HG03520 (cell line): ENCODE measurements around the gene ARL3.
"Not testable (repeated sequence)": the region's sequence is repeated elsewhere in the genome, so short reads cannot be mapped to it uniquely, and the experiment has no call there.

Experiments
- ATAC-seq: cut with Tn5 transposase; IDR thresholded peaks from one replicate; pipeline ENCODE4 v1.9.1; 2021; ENCODE audit warnings: mild to moderate bottlenecking, moderate library complexity; ENCODE audit not compliant: unreplicated experiment

Gene ARL3

DNA sequence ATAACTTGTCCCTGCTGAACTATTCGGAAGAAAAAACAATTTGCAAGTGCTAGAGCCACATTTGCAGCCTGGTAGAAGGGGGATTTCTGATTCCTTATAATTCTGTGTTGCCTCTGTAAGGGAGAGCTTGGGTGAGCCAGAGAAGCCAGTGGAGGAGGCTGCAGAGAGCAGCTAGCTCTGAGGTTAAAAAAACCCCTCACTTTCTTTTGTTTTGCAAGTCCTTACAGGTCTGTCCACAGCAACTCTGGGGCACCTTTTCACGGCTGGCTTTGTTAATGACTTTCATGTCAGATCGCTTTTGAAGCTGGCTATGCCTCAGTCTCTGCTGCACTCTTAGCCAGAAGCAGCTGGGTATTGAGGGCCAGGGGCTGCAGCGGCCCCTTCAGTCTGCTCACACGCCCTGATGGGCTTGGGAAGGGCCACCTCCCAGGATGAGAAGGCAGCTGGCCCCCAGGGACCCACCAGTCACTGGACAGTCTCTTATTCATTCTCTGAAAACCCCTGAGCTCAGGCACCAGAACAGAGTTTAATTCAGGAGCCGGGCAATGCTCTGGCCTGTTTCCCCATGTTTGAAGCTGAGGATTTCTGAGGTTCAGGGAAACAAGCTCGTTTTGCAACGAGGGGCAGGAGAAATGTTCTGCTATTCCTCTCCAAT, 39.1 kb downstream of the ARL3 start:
- no peak for ATAC-seq

DNA sequence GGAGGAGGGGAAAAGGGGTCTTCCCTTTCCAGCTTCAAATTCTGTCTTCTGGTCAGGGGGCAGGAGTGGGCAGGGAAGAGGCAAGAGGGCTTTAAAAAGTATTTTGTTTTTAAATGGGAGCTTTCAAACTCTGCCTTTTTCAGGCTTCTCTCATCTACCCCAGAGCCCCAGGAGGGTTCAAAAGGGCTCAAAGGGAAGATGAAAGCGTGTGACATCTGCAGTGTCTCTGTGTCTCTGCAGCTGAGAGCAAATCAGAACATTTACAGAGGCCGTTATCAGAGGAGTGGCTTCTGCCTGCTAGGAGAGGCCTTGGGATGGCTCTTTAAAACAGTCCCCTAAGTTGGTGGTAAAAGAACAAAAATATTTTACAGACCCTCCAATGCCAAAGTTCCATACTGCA, 39.6 kb downstream of the ARL3 start:
- no peak for ATAC-seq

DNA sequence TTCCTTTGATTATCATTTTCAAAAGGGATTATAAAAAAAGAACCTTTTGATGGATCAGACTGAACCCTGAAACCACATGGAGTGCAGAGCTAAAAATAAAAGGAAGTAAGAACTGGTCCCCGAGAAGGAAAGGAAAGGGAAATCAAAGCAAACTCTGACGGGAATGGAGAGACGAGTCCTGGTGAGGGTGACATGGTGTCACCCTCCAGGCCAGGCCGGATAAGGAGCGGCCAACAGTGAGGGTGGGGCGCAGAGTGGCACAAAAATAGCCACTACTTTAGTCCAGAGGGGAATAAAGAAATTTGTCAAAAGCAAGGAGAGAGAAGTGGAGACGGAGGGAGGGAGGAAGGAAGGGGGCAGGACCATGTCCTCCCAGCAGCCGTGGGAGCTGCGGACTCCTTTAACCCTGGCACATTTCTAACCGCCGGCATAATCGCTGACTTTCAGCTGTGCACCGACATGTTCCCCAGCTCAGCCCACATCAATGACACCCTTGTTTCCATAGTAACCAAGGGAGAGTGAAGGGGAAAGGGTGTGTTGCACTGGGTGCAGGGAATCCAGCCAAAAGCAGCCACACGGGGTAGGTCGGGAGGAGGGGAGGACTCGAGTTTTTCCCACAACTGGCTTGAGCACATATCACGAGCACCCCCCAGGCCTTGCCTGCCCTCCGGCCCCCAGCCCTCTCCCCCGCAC, 40.2 kb downstream of the ARL3 start:
- no peak for ATAC-seq

DNA sequence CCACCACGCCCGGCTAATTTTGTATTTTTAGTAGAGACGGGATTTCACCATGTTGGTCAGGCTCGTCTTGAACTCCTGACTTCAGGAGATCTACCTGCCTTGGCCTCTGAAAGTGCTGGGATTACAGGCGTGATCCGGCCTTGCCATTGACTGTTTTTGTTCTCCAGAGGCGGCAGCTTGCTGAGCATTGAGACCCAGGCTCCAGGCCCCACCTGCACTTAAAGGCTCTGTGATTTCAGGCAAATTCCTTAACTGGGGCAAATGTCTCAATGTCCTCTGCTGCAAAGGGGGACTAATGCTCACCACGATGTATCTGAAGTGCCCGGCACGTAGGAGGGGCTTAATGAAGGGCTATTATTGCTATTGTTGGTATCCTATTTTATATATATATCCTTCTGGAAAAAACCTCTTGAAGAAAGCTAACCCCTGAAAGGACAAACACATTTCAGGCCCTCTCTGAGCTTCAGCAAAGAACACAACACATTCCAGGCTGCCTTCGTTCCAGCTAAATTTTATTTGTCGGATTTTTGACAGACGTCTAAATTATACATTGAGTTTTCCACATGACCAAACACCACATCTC, 40.9 kb downstream of the ARL3 start:
- ATAC-seq = no peak

DNA sequence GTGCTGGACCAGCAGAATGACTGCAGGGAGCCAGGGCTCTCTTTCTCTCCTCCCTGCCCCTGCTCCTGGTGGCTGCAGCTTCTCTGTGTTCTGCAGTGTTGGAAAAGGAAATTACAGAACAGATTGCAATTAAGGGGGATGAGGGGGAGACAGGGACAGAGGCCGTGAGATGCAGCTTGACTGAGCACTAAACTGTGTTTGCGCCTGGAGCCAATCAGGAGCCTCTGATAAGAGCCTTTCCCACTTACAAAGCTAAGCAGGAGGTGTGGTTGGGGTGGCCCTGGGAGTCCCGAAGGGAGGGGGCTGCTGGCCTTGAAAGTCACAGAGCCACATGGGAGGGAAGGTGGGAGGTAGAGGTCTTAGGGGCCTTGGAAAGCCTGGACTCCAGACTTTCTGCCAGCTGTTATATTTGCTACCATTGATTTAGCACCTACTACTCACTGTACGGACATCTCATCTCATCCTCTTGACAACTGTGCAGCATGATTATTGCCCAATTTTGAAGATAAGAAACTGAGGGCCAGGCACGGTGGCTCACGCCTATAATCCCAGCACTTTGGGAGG, 43.2 kb downstream of the ARL3 start:
- ATAC-seq = no peak

DNA sequence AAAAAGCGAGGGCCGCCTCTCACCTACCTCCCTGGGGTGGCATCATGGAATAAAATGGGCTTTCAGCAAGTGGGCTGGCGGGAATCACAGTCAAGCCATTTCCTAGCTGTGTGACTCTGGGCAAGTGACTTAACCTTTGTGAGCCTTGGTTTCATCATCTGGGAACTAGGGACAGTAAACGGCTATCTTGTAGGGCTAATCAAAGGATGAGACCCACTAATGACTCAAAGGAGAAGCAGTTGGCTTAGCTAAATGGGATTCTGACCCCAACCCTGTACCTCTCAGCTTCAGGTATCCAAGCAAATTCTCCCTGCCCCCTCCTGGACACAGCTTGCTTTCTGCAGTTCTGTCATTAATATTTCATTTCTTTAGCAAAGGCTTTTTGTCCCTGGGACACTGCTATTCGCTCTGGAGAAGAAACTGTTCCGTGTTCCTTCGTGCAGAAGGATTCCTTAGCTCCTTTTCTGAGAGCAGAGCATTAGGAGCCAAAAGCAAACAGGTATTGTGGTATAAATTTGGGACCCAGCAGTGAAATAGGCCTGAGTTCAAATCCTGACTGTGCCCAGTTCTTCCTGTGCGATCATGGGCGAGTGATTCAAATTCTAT, 44.0 kb downstream of the ARL3 start:
- no peak for ATAC-seq

DNA sequence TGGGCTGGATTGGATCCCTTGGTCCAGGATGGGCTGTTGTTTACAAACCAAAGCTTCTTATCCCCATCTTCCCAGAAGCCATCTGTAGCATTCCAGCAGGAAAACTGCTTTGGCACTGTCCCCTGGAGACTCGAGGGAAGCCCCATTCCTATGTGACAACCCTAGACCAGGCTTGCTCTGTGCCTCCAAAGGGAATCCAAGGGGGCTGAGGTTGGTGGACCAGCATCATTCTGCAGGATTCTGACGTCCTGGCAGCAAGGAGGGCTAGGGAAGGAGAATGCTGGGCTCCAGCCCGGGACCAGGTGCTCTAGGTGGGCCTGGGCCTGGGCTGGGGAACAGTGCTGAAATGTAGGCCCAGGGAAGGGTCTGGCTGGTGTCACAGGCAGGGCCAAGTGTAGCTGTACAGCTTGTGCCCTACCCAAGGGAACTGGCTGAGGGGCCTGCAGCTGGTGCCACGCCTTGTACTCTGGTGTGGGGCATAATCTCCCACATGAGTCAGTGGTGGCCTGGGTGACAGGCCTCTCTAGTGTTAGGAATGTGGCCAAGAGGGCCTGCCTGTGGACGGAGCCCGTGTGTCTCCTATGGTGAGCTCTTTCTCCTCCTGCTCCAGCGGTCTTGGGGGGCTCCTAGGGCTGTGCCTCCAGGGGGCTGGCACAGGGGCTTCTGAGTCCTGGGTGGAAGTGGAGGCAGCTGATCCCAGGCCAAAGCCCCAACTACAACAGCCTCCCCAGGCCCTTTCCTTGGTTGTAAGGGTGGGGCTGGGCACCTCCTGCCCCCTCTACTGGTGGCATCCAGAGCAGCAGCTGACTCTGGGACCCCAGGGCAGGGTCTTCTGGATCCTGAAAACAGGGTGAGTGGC, 44.8 kb downstream of the ARL3 start:
- ATAC-seq = no peak

DNA sequence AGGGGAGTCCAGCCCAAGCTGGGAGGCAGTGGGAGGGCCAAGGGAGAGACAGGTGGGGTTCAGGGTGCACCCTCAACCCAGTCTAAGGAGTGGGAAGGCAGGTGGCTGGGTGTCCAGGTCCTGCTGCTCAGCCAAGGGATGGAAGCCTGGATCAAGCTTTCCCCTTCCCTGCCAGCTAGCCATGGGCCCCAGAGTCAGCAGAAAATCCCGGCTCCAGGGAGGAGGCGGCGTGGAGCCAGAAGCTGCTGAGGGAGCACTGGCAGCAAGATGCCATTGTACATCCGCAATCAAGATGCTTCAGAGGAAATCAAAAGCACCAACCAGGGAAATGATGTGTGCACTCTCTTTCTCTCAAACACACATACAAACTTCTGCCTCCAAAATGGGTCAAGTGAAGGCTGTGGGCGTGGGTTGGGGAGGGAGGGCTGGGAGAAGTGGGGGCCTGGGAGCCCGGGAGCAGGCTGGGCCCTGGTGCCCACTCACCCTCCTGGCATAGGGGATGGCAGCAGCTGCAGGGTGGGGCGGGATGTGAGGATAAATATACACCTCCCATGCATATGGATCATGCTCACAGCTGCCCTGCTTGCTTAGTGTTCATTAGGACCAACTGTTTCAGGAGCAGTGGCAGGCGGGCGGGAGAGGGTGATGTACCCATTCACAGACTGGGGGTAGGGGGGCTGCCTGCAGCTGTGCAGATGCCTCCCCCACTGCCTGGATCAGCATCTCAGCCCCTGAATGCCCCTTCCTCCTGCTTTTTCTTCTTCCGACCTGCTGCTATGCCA, 45.7 kb downstream of the ARL3 start:
- ATAC-seq = no peak

DNA sequence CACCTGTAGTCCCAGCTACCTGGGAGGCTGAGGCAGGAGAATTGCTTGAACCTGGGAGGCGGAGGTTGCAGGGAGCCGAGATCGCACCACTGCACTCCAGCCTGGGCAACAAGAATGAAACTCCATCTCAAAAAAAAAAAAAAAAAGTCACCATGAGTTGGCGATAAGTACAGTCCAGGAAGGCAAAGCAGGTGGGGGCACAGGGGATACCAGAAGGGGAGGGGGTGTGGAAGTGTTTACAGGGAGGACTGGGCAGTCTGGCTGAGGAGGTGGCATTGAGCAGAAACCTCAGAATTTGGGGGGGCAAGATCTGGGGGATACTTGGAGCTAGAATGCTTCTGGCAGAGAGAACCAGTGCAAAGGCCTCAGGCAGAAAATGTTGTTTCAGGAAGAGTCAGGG, 46.8 kb downstream of the ARL3 start:
- ATAC-seq = not testable (repeated sequence)

DNA sequence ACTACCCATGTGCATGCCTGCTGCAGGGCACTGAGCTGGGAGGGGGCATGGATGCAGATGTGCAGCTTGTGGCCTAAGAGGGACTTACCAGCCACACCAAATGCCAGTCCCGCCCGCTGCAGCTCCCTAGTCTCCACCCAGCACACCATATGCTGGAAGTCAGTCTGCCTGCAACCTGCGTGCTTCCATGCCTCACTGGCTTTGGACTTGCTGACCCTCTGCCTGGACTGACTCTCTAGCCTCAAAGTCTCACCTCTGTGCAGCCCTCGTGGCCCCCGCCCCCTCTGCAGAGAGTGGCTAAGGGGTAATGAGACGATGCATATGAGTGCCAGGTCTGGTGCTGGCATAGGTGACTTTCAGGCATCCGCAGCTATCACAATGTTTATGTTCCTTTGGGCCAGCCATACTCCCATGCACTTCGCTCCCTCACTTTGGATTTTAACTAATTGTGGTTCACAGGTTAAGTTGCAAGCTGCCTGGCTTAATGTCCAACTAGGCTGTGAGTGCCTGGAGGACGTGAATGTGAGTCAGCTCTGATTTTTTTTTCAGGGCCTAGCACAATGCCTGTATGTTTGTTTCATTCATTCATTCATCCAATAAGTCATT, 48.2 kb downstream of the ARL3 start:
- no peak for ATAC-seq

DNA sequence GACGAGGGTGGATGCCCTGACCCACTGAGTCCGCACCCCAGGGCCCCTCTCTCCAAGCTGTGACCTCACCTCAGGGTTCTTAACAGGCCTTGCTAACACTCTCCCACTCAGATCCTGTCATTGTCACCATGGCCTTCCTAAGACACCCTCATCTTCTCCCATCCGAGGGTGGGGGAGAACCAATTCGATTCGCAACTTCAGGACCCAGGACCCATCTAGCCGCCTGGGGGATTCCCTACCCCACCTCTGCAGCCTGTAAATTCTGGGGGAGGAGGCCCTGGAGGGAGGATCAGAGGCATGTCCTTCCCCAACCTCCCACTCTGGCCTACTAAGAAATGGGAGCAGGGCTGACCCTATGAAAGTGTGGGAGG, 52.6 kb downstream of the ARL3 start:
- ATAC-seq = no peak

DNA sequence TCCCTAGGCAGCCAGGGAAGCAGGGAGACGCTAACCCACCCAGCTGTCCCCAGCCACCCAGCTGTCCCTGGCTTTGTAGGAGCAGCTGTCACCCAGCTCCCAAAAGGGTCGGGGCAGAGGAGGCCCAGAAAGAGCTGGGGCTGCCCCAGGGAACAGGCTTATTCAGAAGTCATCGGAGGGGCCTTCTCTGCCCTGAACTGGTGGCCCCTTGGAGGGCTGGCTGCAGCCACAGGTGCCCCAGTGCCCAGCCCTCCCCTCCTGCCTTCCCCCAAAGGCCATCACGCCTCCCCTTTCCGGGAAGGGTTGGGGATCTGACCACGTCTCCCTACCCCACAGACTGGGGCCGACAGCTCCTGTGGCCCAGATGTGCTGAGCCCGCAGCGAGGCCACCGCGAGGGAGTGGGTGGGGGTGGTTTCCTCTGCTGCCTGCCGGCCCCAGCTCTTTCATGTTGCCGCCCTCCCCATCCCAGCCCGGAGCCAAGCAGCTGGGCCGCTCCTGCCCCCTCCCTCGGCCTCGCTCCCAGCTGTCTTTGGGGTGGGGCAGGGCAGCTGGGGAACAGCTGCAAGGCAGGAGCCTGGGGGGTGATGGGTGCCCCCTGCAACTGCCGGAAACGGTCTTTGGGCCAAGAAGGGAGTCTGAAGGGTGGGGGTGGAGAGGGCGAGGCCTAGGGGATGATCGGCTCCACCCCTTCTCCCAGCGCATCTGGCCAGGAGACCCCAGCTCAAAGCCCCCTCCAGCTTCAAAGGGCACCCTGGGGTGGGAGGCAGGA, 53.1 kb downstream of the ARL3 start:
- peak; percentile 75 for ATAC-seq

DNA sequence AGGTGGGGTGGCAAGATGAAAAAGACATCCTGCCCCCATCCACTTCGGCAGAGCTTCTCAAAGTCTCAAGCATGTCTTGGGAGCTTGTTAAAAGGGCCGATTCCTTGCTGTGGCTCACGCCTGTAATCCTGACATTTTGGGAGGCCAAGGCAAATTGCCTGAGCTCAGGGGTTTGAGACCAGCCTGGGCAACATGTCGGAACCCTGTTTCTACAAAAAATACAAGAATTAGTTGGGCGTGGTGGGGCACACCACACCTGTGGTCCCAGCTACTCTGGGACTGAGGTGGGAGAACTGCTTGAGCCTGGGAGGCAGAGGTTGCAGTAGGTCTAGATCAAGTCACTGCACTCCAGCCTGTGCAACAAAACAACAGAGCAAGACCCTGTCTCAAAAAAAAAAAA, 55.4 kb downstream of the ARL3 start:
- ATAC-seq = no peak

DNA sequence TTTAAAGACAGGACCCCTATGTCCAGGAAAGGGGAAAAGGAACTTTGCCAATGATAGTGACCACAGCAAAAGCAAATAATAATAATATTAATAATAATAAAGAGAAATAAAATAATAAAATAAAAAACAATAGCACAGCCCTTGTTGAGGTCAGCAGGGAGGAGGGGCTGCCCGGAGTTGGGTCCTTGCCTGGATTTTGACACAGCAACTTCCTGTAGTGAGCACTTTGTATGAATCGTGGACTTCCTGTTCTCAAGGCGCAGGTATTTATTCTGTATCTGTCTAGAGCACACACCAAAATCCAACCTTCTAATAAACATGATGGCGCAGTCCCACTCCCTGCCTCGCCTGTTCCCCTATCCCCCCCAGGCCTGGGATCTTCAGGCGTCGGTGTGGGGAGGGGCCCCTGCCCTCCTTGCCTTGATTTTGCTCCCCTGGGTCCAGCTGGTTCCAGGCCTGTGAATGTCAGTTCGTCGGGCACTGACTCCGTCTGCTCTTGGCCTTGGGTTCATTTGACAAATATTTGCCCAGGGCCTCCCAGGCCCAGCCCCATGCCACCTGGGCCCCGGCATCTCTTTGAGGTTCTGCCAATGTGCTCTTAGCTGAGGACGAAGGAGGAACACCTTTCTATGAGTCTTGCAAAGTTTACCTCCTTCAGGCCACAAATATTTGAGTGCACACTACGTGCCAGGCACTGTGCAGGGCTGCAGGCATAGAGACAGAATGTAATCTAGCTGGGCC, 56.0 kb downstream of the ARL3 start:
- no peak for ATAC-seq

DNA sequence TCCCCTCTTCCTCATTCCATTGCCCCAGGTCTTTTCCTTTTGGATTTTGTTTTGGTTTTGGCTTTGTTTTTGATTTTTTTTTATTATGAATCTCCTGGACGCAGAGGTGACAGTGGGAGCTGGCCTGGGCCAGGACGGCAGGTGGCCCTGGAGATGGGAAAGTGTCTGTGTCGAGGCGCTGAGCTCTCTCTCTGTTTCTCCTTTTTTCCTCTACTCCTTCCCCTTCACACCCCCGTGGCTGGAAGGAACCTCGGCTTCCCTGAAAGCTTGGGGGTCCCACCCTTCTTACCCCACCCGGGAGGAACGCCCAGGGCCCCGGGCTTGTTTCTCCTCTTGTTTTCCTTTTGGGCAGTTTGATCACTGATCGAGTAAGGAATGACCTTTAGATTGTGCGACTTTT, 56.7 kb downstream of the ARL3 start:
- ATAC-seq = no peak

DNA sequence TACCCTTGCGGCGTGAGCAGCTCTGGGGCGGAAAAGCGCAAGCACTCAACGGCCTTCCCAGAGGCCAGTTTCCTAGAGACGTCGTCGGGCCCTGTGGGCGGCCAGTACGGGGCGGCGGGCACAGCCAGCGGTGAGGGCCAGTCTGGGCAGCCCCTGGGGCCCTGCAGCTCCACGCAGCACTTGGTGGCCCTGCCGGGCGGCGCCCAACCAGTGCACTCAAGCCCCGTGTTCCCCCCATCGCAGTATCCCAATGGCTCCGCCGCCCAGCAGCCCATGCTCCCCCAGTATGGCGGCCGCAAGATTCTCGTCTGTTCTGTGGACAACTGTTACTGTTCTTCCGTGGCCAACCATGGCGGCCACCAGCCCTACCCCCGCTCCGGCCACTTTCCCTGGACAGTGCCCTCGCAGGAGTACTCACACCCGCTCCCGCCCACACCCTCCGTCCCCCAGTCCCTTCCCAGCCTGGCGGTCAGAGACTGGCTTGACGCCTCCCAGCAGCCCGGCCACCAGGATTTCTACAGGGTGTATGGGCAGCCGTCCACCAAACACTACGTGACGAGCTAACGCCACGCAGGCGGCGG, 57.3 kb downstream of the ARL3 start:
- ATAC-seq = no peak

DNA sequence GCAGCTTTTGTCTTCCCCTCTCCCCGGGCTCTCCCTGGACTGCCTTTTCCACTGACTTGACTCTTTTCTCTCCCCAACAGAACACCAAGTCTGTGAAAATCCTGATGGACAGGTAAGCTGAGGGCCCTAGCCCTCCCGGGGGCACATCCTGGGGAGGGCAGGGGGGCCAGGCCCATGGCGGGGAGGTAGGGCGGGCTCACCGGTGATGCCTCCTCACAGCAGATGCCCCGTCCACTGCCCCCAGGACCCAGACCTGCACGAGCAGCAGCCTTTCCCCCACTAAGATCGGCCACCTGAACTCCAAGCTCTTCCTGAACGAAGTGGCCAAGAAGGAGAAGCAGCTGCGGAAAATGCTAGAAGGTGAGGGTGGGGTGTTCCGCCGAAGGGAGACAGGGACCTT, 58.2 kb downstream of the ARL3 start:
- no peak for ATAC-seq

DNA sequence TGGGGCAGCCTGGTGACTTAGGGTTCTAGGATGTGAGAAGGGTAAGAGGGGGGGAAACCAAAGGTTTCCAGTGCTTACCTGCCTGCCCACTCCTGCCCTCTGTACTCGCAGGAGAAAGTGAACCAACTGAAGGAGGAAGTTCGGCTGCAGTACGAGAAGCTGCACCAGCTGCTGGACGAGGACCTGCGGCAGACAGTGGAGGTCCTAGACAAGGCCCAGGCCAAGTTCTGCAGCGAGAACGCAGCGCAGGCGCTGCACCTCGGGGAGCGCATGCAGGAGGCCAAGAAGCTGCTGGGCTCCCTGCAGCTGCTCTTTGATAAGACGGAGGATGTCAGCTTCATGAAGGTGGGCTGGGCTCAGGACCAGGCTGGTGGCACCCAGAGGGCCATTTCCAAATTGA, 59.2 kb downstream of the ARL3 start:
- no peak for ATAC-seq
